ENCODE results near the gene HAPLN2.

DNA sequence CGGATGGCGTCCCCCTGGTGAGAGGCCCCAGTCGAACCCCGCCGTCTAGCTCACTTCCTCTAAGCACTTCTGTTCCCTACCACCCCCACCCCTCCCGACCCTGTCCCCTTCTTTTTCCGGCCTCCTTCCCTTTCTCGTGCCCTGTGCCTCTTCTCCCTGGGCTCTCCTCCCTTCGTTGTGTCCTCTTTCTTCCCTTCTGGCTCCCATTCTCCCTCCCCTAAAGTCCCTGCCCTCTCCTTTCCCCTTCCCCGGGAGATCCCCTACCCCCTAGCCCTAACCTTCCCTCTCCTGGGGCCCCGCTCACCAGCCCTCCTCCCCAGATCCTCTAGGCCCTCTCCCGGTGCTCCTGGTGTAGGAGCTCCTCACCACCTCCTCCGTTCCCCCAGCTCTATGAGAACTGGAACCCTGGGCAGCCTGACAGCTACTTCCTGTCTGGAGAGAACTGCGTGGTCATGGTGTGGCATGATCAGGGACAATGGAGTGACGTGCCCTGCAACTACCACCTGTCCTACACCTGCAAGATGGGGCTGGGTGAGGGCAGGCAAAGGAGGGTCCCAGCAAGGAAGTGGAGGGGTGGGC, 38.6 kb downstream of the HAPLN2 start:
- TF ChIP-seq, protein P1, sequence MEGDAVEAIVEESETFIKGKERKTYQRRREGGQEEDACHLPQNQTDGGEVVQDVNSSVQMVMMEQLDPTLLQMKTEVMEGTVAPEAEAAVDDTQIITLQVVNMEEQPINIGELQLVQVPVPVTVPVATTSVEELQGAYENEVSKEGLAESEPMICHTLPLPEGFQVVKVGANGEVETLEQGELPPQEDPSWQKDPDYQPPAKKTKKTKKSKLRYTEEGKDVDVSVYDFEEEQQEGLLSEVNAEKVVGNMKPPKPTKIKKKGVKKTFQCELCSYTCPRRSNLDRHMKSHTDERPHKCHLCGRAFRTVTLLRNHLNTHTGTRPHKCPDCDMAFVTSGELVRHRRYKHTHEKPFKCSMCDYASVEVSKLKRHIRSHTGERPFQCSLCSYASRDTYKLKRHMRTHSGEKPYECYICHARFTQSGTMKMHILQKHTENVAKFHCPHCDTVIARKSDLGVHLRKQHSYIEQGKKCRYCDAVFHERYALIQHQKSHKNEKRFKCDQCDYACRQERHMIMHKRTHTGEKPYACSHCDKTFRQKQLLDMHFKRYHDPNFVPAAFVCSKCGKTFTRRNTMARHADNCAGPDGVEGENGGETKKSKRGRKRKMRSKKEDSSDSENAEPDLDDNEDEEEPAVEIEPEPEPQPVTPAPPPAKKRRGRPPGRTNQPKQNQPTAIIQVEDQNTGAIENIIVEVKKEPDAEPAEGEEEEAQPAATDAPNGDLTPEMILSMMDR (IDR thresholded peaks at IDR 0.05), result peak in 1 of 4 donors; percentile 2
- no peak for TF ChIP-seq POLR2A (IDR thresholded peaks at IDR 0.05)
